GM21423 (cell line): Measurements from ENCODE around the gene SLC38A3.

Experiments used
- ATAC-seq: cut with Tn5 transposase; IDR thresholded peaks from one replicate; pipeline ENCODE4 v1.9.1; 2021; ENCODE audit warnings: mild to moderate bottlenecking, moderate library complexity; ENCODE audit not compliant: unreplicated experiment

SLC38A3 gene

GRCh38 chr3:50204804-50205412 is at the start of gene SLC38A3:
Gene SLC38A3, plus strand, starts transcription at chr3:50205271. Its CDS starts 8,929 bp downstream, at chr3:50214200.
- no peak for ATAC-seq

GRCh38 chr3:50155491-50155878 is 49.6 kb upstream of the SLC38A3 start:
- ATAC-seq, result no peak

GRCh38 chr3:50155891-50156290 is 49.2 kb upstream of the SLC38A3 start:
- no peak for ATAC-seq

GRCh38 chr3:50156549-50157493 is 48.2 kb upstream of the SLC38A3 start:
- no peak for ATAC-seq

- ATAC-seq, result no peak
These were observed 47.1 kb upstream of the SLC38A3 start for GRCh38 chr3:50157827-50158529.

- ATAC-seq, result no peak
These were observed 46.4 kb upstream of the SLC38A3 start for GRCh38 chr3:50158530-50159146.

GRCh38 chr3:50160561-50160983 is 44.5 kb upstream of the SLC38A3 start:
- ATAC-seq, result no peak

GRCh38 chr3:50161320-50161719 is 43.8 kb upstream of the SLC38A3 start:
- no peak for ATAC-seq

GRCh38 chr3:50162034-50162883 is 42.8 kb upstream of the SLC38A3 start:
- ATAC-seq, result no peak

- no peak for ATAC-seq
These were observed 41.3 kb upstream of the SLC38A3 start for GRCh38 chr3:50163572-50164455.

- no peak for ATAC-seq
These were observed 40.6 kb upstream of the SLC38A3 start for GRCh38 chr3:50164481-50164880.

- no peak for ATAC-seq
These were observed 39.8 kb upstream of the SLC38A3 start for GRCh38 chr3:50164984-50165909.

GRCh38 chr3:50165910-50166538 is 39.0 kb upstream of the SLC38A3 start:
- no peak for ATAC-seq

GRCh38 chr3:50166620-50167019 is 38.5 kb upstream of the SLC38A3 start:
- no peak for ATAC-seq

GRCh38 chr3:50167069-50167840 is 37.8 kb upstream of the SLC38A3 start:
- ATAC-seq, result no peak

- no peak for ATAC-seq
These were observed 37.2 kb upstream of the SLC38A3 start for GRCh38 chr3:50167841-50168209.

- ATAC-seq, result no peak
These were observed 36.7 kb upstream of the SLC38A3 start for GRCh38 chr3:50168388-50168787.
